ENCODE data around the gene KCNK10. TPM values are rescaled to one million over a fixed set of nuclear protein-coding genes. Genes with fewer than 3 reads are reported as not detected.
A peak's percentile ranks its signal among the peaks of the same experiment; 100 is the strongest.

KCNK10 gene
- total and polyA plus RNA-seq, 2 of the 8 experiments (the other 6 are each of a cell fraction or from before 2014, with no cell fraction given) = 0.45 to 0.63 TPM

DNA sequence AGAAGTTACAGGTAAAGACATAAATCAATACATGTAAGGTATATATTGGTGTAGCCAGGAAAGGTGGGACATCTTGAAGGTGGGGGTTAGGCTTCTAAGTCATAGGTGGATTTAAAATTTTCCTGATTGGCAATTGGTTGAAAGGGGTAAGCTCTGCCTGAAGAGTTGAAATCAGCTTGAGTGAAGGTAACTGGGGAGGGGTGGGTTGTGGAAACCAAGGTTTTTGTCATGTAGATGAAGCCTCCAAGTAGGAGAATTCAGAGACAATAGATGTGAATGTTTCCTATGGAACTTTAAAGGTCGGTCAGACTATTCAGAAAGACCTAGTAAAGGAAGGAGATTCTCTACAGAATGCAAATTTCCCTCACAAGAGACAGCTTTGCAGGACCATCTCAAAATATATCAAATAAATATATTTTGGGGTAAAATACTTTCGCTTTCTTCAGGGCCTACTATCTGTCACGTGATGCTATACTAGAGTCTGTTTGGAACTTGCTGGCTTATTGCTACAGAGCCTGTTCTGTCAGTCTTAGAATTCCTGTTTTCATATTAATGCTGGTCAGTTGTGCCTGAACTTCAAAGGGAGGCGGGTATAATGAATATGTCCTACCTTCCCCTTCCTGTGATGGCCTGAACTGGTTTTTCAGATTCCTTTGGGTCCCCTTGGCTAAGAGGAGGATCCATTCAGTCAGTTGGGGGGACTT is 41.8 kb upstream of the KCNK10 start (continued):
- TF ChIP-seq, protein P1, sequence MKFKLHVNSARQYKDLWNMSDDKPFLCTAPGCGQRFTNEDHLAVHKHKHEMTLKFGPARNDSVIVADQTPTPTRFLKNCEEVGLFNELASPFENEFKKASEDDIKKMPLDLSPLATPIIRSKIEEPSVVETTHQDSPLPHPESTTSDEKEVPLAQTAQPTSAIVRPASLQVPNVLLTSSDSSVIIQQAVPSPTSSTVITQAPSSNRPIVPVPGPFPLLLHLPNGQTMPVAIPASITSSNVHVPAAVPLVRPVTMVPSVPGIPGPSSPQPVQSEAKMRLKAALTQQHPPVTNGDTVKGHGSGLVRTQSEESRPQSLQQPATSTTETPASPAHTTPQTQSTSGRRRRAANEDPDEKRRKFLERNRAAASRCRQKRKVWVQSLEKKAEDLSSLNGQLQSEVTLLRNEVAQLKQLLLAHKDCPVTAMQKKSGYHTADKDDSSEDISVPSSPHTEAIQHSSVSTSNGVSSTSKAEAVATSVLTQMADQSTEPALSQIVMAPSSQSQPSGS (IDR thresholded peaks at IDR 0.05; ENCODE audit: low read length) = no peak
- TF ChIP-seq RBBP5 (IDR thresholded peaks at IDR 0.05; ENCODE audit: borderline replicate concordance, low read depth, low read length) = 0 out of 2 replicates have a peak, but pooled peaks have one; percentile 59
- peak; percentile 63 for TF ChIP-seq ASH2L (IDR thresholded peaks at IDR 0.05; ENCODE audit: low read length)
- TF ChIP-seq, protein P2, sequence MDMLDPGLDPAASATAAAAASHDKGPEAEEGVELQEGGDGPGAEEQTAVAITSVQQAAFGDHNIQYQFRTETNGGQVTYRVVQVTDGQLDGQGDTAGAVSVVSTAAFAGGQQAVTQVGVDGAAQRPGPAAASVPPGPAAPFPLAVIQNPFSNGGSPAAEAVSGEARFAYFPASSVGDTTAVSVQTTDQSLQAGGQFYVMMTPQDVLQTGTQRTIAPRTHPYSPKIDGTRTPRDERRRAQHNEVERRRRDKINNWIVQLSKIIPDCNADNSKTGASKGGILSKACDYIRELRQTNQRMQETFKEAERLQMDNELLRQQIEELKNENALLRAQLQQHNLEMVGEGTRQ (IDR thresholded peaks at IDR 0.05; ENCODE audit: low read length) = no peak
- no peak for TF ChIP-seq KDM5A (IDR thresholded peaks at IDR 0.05; ENCODE audit: low read length)
- TF ChIP-seq SP1 (IDR thresholded peaks at IDR 0.05; ENCODE audit: low read depth, low read length) = peak; percentile 74
- TF ChIP-seq RXRA (IDR thresholded peaks at IDR 0.05; ENCODE audit: insufficient read depth, low read depth, low read length) = no peak
- no peak for TF ChIP-seq TEAD4 (IDR thresholded peaks at IDR 0.05; ENCODE audit: low read depth, low read length)
- TF ChIP-seq NANOG (IDR thresholded peaks at IDR 0.05; ENCODE audit: insufficient read depth, low read depth, low read length, poor library complexity, severe bottlenecking) = peak; percentile 81
- TF ChIP-seq POU5F1 (IDR thresholded peaks at IDR 0.05; ENCODE audit: low read depth, low read length) = peak; percentile 88
- TF ChIP-seq JUN (IDR thresholded peaks at IDR 0.05; ENCODE audit: low read depth, low read length) = no peak
- TF ChIP-seq POLR2AphosphoS5 (IDR thresholded peaks at IDR 0.05; ENCODE audit: low read depth, low read length) = no peak

All from H1 (cell line).